Prostate gland (tissue), 2 donors: ENCODE data around the gene SUCLG2. TPM values are rescaled to one million over a fixed set of nuclear protein-coding genes. Genes with fewer than 3 reads are reported as not detected.

ENCODE experiments used
- DNase-seq: peaks from one replicate; pipeline ENCODE4 v3.0.0-alpha.2; 2019; ENCODE audit warnings: low spot score
- H3K27ac ChIP-seq, 2 donors: fragments of 200-600 bp; sonication (generic); 2 replicates each; pipeline ENCODE4 v1.5.1; 2017 to 2019
- H3K27me3 ChIP-seq: fragments of 200-600 bp; sonication (generic); replicated peaks from 2 replicates; pipeline ENCODE4 v1.5.1; 2019; ENCODE audit not compliant: insufficient read depth
- H3K36me3 ChIP-seq, 2 donors: fragments of 200-600 bp; sonication (generic); 1 replicate in 1 of 2; 2 replicates in 1 of 2; pipeline versions ENCODE4 v1.5.1 to v1.8.1; 2017 to 2019
- H3K4me1 ChIP-seq: fragments of 200-600 bp; sonication (generic); replicated peaks from 2 replicates; pipeline ENCODE4 v1.5.1; 2019
- H3K4me3 ChIP-seq, 2 donors: fragments of 200-600 bp; sonication (generic); 2 replicates each; pipeline ENCODE4 v1.5.1; 2017 to 2019
- H3K9me3 ChIP-seq: fragments of 200-600 bp; sonication (generic); 2 replicates; pipeline ENCODE4 v1.5.1; 2017
- POLR2A ChIP-seq: fragments of 450-650 bp; IDR thresholded peaks from one replicate; pipeline ENCODE4 v1.6.1; 2016; ENCODE audit warnings: antibody characterized with exemption, mild to moderate bottlenecking
- POLR2AphosphoS5 ChIP-seq: sonication (generic); formaldehyde crosslinking; IDR thresholded peaks from one replicate; pipeline ENCODE4 v1.6.1; 2017; ENCODE audit warnings: antibody characterized with exemption
- WGBS: methylation state at CpG from one replicate; pipeline ENCODE4 v1.1.5; 2018; 5-methylcytosine and 5-hydroxymethylcytosine counted together
- intact Hi-C: fragments of 100-400 bp; cut with DNase I; formaldehyde crosslinking; loops from one replicate; pipeline ENCODE4 v1.14.2; 2022
- total RNA-seq, 2 donors: library from RNA; depleted of rRNA; stranded (reverse); fragments of >200 nt; gene quantifications; one replicate each; pipeline ENCODE4 v1.1.0, GENCODE V29; 2016
- TF ChIP-seq, protein P1 (sequence below), 4 experiments: fragments of 200-600 bp in 2 of 4; fragments of 450-650 bp in 2 of 4; sonication (generic) in 2 of 4; IDR thresholded peaks; 1 replicate in 3 of 4; 2 replicates in 1 of 4; pipeline ENCODE4 v1.5.1; 2016 to 2019; ENCODE audit warnings: antibody characterized with exemption in 4 of 4, mild to moderate bottlenecking in 2 of 4, moderate library complexity in 2 of 4

SUCLG2 gene
- total RNA-seq, 2 donors from 2014 or later: 33.2 to 65.4 TPM

DNA sequence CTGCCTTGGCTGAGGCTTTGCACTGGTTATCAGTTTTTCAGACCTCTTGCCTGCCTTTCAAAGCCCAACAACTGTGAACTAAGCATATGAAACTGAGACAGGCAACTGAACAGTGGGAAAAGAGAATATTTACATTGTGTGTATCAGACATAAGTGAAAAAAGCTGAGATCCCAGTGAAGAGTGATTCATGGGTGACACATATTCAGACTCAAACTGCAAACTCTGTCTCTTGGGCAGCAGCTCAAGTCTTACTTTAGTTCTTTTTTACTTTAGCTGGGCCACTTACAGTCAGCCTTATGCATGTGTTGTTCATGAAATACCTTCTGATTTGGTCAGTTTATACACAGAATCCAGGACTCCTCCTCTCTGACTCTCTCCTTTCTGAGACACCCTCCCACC is 19.2 kb downstream of the SUCLG2 start:
- no peak overlapping the region for H3K4me3 ChIP-seq
- no peak for DNase-seq
- intact Hi-C loops: no loop called here
- H3K27me3 ChIP-seq: no peaks in the 10 kb centered on the region
- H3K4me1 ChIP-seq: no peaks in the 10 kb centered on the region
- no peak overlapping the region for H3K27ac ChIP-seq
- H3K9me3 ChIP-seq: no peaks in the 10 kb centered on the region
- no peaks in the 10 kb centered on the region for H3K36me3 ChIP-seq
- TF ChIP-seq POLR2A (no peak), POLR2AphosphoS5 (no peak)
- TF ChIP-seq, protein P1, sequence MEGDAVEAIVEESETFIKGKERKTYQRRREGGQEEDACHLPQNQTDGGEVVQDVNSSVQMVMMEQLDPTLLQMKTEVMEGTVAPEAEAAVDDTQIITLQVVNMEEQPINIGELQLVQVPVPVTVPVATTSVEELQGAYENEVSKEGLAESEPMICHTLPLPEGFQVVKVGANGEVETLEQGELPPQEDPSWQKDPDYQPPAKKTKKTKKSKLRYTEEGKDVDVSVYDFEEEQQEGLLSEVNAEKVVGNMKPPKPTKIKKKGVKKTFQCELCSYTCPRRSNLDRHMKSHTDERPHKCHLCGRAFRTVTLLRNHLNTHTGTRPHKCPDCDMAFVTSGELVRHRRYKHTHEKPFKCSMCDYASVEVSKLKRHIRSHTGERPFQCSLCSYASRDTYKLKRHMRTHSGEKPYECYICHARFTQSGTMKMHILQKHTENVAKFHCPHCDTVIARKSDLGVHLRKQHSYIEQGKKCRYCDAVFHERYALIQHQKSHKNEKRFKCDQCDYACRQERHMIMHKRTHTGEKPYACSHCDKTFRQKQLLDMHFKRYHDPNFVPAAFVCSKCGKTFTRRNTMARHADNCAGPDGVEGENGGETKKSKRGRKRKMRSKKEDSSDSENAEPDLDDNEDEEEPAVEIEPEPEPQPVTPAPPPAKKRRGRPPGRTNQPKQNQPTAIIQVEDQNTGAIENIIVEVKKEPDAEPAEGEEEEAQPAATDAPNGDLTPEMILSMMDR (IDR thresholded peaks at IDR 0.05): no peak

DNA sequence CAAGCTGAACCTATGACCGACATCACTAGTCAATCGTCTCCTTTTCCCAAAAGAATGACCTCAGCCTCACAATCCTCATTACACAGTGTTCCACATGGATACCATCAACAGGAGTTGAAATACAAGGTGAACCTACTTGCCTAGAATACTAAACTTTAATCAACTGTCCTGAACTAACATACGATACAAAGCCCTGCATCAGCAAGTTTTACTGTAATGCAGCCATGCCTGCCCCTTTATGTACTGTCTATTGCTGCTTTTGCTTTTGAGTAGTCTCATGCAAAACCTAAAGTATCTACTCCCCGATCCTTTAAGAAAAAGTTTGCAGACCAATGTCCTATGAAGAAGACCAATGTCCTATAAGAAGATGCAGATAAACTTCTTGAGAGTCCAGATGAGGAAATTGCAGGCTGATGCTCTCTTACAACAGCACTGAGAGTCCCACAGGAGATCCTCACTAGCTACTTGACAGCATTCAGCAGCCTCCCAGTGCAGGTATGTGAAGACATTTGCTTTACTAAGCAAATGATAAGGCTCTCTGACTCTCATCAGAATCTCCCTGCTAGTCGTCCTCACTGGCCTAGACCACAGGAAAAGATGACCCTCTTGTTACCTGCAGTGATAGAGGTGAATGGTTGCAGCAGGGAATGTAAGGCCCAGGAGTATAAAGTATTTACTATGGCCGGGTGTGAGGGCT is 23.6 kb downstream of the SUCLG2 start:
- Histone ChIP-seq H3K4me3 (no peak overlapping the region), H3K4me1 (no peaks in the 10 kb centered on the region), H3K9me3 (no peaks in the 10 kb centered on the region), H3K27me3 (no peaks in the 10 kb centered on the region), H3K36me3 (no peaks in the 10 kb centered on the region), H3K27ac (no peak overlapping the region)
- no peak for DNase-seq
- TF ChIP-seq, protein P1 (IDR thresholded peaks at IDR 0.05): no peak
- no peak for TF ChIP-seq POLR2AphosphoS5
- TF ChIP-seq POLR2A: no peak
- intact Hi-C loops: no loop called here
- WGBS: 81% methylated on average over 6 of the region's 6 CpGs

DNA sequence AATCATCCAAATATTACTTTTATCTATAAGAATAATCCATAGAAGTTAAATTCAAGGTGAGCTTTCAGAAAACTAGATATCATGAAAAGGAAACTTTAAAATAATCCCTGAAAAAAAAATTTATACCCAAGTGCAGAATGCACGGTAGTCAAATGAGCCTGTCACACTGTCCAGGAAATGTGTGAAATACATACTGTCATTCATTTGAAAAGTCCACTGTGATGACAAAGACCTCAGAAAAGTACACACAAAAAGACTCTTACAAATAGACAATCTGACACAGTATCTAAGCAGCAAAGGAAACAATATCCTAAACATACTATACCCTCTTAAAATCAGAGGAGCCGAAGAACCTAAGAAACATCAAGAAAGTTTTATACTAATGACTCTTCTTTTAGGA is 29.7 kb downstream of the SUCLG2 start:
- no peak for DNase-seq
- no peak overlapping the region for H3K27ac ChIP-seq
- H3K9me3 ChIP-seq: no peaks in the 10 kb centered on the region
- WGBS: 86% methylated on average over 2 of the region's 2 CpGs
- TF ChIP-seq POLR2AphosphoS5 (no peak), POLR2A (no peak)
- TF ChIP-seq, protein P1 (IDR thresholded peaks at IDR 0.05): no peak
- no peak overlapping the region for H3K4me3 ChIP-seq
- H3K27me3 ChIP-seq: no peaks in the 10 kb centered on the region
- H3K36me3 ChIP-seq: no peaks in the 10 kb centered on the region
- intact Hi-C loops: no loop called here
- no peaks in the 10 kb centered on the region for H3K4me1 ChIP-seq

DNA sequence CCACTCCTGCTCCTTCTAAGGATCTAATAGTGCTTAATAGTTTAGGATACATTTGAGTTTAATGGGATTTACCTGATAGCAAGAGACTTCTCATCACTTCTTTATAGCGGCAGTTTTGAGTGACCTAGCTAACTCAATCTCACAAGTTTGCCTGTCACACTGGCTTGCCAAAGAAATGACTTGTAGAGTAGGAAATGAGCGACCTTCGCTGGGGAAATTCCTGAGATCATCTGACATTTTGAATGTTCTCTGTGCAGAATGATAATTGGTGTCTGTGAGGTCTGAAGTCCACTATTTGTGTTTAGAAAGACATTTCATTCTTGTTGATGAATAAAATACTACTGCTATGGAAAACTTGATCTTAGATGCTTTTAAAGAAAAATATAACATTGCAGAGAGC is 30.3 kb downstream of the SUCLG2 start:
- intact Hi-C loops: no loop called here
- Histone ChIP-seq H3K27me3 (no peaks in the 10 kb centered on the region), H3K27ac (no peak overlapping the region), H3K36me3 (no peaks in the 10 kb centered on the region), H3K4me3 (no peak overlapping the region), H3K9me3 (no peaks in the 10 kb centered on the region), H3K4me1 (no peaks in the 10 kb centered on the region)
- DNase-seq: no peak
- TF ChIP-seq POLR2AphosphoS5 (no peak), POLR2A (no peak)
- TF ChIP-seq, protein P1 (IDR thresholded peaks at IDR 0.05): no peak
- WGBS: 85% methylated on average over 3 of the region's 3 CpGs

DNA sequence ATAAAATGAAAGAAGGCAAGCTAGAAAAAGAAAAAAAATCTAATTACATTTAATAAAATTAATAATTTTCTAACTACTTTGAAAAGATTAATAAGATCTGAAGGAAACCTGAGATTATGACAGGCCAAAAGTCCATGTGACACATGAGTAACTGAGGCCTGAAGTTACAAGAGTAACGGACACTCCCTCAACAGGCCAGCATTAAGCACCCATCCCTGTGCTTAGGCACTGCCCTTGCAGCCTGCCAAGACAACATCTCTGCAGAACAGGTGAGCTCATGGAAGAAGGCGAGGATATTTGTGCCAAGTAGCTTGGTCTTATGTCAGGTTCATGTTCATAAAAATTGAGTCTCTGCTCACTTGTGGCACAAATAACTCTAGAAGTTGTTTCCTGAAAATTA is 31.8 kb downstream of the SUCLG2 start:
- TF ChIP-seq, protein P1 (IDR thresholded peaks at IDR 0.05): no peak
- TF ChIP-seq POLR2AphosphoS5 (no peak), POLR2A (no peak)
- H3K9me3 ChIP-seq: no peaks in the 10 kb centered on the region
- H3K4me1 ChIP-seq: no peaks in the 10 kb centered on the region
- H3K4me3 ChIP-seq: no peak overlapping the region
- no peak for DNase-seq
- H3K36me3 ChIP-seq: no peaks in the 10 kb centered on the region
- H3K27ac ChIP-seq: no peak overlapping the region
- no peaks in the 10 kb centered on the region for H3K27me3 ChIP-seq
- intact Hi-C loops: no loop called here
- WGBS: 96% methylated on average over 2 of the region's 2 CpGs
